GM20000 (cell line): ENCODE data around the gene ZNF207.
"Not testable (repeated sequence)": the region's sequence is repeated elsewhere in the genome, so short reads cannot be mapped to it uniquely, and the experiment has no call there.

Source experiments
- DNase-seq: peaks from one replicate; pipeline ENCODE4 v3.0.0; 2012; ENCODE audit warnings: low spot score
- TF ChIP-seq, protein P1 (sequence below): IDR thresholded peaks from 2 replicates; pipeline ENCODE4 v1.5.1; 2012; ENCODE audit warnings: mild to moderate bottlenecking, control low read depth; ENCODE audit errors: extremely low read depth, missing control alignments

The ZNF207 gene

DNA sequence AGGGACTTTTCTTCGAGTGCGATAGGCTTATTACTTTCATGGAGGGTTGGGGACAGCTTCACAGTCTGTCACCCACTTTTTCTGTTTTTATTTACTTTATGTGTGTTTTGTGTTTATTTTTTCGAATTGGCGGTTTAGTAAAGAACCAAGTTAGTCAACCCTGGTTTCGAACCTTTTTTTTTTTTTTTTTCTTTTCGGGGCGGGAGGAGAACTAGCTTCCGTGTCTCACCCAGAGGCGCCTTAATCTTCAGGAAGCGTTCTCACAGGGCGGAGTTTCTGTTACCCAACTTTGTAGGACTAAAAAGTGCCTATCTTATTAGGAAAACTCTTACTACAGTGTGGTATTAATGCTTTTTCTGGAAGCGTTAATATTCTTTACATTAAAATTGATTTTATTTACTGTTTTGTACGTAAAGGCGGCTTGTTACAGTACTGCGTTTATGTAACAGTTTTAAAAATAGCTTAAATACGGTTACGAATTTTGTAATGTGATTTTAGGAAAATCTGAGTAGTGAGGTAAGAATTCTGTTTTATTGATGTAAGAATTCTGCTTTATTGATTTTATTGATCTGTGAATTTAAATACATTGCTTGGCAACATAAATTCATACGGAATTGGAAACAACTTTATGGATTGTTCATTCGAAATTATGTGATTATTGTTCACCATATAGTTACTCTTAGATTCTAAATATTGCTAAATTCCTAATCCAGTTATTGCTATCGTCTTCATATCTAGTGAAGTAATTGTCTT is 885 bp downstream of the ZNF207 start:
- TF ChIP-seq, protein P1, sequence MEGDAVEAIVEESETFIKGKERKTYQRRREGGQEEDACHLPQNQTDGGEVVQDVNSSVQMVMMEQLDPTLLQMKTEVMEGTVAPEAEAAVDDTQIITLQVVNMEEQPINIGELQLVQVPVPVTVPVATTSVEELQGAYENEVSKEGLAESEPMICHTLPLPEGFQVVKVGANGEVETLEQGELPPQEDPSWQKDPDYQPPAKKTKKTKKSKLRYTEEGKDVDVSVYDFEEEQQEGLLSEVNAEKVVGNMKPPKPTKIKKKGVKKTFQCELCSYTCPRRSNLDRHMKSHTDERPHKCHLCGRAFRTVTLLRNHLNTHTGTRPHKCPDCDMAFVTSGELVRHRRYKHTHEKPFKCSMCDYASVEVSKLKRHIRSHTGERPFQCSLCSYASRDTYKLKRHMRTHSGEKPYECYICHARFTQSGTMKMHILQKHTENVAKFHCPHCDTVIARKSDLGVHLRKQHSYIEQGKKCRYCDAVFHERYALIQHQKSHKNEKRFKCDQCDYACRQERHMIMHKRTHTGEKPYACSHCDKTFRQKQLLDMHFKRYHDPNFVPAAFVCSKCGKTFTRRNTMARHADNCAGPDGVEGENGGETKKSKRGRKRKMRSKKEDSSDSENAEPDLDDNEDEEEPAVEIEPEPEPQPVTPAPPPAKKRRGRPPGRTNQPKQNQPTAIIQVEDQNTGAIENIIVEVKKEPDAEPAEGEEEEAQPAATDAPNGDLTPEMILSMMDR, result no peak
- DNase-seq, result peak; percentile 49

DNA sequence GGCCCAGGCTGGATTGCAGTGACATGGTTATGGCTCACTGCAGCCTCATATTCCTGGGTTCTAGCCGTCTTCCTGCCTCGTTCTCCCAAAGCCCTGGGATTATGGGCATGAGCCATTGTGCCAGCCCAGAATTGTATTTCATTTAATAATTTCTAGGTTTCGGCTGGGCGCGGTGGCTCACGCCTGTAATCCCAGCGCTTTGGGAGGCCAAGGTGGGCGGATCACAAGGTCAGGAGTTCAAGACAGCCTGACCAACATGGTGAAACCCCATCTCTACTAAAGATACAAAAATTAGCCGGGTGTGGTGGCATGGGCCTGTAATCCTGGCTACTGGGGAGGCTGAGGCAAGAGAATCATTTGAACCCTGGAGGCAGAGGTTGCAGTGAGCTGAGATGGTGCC is 2.8 kb downstream of the ZNF207 start:
- DNase-seq, result not testable (repeated sequence)

DNA sequence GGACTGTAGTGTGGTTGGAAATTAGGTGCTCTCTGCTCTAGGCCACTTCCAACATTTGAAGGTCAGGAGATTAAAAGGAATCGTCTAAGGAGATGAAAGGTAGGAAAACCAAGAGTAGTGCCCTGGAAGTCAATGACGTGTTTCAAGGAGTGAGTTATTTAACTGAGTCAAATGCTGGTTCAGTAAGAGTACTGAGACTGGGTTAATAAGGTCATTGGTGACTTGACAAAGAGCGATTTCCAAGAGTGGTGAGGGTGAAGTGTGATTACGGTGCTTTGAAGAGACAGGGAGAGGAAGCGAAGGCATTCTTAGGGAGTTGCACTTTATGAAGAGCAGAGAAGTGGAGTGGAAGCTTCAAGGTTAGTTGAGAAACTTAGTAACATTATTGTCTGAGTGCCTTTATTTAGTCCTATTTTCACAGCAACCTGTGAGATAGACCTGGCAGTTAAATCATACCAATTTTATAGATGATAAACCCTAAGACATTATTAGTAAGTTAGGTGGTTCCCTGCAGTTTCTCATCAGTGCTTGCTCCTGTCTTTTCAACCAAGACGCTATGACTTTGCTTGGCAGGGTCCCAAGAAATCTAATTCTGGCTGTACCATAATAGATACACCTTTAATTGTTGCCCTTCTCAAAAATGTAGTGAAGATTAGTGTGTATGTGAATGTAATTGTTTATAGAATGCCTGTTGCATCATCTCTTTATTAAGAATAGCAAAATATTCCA is 5.9 kb downstream of the ZNF207 start:
- DNase-seq, result no peak
- TF ChIP-seq, protein P1, result no peak

DNA sequence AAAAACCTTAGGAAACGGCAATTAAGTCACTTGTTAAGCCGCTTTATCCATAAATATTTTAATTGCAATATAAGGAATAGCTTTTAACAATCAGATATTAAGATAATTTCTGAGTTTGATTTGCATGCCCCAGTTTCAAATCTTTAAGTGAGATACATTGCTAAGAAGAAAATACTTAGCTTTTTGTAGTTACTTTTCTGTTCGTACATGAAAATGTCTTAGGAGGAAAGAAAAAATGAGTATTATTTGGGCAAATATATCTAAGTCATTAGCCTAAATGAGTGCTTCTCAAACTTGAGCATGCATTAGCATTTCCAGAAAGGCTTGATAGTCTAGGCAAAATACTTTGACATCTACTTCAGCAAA is 6.4 kb downstream of the ZNF207 start:
- no peak for DNase-seq
- TF ChIP-seq, protein P1, result no peak

DNA sequence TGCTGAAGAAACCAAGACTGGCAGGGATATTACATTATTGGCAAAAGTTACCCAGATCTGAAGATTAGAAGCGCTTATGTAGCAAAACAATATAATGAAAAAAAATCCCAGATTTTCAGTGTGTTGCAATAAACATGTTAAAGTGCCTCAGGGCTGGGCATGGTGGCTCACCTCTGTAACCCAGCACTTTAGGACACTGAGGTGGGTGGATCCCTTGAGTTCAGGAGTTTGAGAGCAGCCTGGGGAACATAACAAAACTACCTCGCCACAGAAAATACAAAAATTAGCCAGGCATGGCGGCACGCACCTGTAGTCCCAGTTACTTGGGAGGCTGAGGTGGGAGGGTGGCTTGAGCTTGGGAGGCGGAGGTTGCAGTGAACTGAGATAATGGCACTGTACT is 6.8 kb downstream of the ZNF207 start:
- TF ChIP-seq, protein P1, result no peak
- no peak for DNase-seq

DNA sequence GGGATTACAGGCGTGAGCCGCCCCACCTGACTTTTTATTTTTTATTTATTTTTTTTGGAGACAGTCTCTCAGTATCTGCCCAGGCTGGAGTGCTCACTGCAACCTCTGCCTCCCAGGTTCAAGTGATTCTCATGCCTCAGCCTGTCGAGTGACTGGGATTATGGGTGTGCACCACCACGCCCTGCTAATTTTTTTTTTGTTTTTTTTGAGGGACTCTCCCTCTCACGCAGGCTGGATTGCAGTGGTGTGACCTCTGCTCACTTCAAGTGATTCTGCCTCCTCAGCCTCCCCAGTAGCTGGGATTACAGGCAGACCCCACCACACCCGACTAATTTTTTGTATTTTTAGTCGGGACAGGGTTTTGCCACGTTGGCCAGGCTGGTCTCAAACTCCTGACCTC is 7.7 kb downstream of the ZNF207 start:
- TF ChIP-seq, protein P1, result no peak
- no peak for DNase-seq

DNA sequence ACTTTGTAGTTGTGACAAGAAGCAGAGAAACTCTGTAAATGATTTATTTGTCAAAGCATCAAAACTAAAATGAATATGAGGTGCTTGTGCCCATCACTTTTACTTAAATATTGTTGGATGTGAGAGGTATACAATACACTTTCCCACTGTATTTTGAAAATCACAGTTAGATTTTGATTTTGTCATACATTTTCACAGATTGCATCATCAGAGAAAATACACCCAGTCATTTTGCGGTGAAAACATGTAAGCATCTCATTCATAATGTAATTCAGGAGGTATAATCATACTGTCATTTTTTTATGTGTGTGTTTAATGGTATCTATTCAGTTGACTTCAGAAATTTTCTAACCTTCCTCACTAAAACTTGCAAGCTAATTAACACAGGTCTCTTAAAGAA is 11.3 kb downstream of the ZNF207 start:
- TF ChIP-seq, protein P1, result no peak
- no peak for DNase-seq
